ENCODE data around the gene LYSMD2.
A peak's percentile ranks its signal among the peaks of the same experiment; 100 is the strongest.
"Not testable (repeated sequence)": the region's sequence is repeated elsewhere in the genome, so short reads cannot be mapped to it uniquely, and the experiment has no call there.

The LYSMD2 gene, protein sequence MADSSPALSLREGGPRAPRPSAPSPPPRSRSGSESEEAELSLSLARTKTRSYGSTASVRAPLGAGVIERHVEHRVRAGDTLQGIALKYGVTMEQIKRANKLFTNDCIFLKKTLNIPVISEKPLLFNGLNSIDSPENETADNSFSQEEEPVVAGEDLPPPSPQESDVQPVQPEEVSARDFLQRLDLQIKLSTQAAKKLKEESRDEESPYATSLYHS

DNA sequence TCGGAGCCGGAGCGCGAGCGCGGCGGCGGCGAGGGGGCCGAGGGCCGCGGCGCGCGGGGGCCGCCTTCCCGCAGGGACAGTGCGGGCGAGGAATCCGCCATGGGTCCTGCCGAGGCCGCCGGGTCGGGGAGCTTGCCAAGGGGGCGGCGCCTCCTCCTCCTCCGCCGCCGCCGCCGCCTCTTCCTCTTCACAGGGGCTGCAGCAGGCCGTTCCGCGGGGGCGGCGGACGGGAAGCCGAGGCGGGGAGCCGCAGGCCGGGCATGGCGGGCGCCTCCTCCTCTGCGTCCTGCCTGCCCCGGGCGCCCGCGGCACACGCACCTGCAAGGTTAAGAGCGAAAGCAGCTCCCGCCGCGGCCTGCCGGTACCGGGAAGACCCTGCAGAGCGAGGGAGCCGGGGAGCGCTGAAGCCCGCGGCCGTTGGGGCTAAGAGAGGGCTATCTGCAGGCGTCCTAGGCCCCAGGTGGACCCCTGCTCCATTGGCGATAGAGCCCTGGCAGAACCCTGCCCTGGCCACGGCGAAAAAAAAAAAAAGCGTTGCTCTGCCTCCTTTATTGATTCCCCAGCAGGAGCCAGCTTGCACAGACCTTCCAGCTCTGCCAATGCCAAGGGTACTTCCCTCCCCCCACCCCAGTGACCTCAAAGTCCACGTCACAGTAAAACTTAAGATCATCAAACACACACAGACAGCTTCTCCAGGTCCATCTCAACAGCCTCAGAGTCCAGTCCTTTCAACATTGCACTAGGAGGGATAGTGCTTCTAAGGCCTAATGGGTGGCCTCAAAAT is at the start of gene LYSMD2:
Gene LYSMD2 (minus strand): TSS at position 134 of the 784 bp plus-strand sequence. CDS start 33 bp downstream, at position 101.
- DNase-seq = peak; percentile 78

DNA sequence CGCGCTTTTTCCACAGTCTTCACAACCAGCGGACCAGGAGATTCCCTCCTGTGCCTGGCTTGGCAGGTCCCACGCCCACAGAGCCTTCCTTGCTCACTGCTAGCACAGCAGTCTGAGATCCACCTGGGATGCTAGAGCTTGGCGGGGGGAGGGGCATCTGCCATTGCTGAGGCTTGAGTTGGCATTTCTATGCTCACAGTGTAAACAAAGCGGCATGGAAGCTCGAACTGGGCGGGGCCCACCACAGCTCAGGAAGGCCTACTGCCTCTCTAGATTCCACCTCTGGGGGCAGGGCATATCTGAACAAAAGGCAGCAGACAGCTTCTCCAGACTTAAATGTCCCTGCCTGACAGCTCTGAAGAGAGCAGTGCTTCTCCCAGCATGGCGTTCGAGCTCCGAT is 49.7 kb upstream of the LYSMD2 start:
- not testable (repeated sequence) for DNase-seq

DNA sequence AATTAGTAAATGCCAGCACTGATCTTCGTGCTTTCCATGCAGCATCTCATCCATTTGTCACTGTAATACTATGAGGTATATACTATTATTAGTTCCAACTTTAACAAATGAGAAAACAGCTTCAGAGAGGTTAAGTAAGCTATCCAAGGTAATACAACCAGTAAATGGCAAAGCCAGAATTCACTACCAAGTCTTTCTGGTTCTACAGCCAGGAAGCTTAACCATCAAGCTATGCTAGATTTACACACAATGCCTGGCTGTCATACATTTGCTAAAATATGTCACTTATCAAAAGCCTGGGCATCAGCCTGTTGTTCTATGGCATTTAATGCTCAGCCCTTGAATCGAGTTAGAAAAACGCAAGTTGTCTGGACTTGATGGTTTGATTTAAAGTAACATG is 46.5 kb upstream of the LYSMD2 start:
- no peak for DNase-seq

DNA sequence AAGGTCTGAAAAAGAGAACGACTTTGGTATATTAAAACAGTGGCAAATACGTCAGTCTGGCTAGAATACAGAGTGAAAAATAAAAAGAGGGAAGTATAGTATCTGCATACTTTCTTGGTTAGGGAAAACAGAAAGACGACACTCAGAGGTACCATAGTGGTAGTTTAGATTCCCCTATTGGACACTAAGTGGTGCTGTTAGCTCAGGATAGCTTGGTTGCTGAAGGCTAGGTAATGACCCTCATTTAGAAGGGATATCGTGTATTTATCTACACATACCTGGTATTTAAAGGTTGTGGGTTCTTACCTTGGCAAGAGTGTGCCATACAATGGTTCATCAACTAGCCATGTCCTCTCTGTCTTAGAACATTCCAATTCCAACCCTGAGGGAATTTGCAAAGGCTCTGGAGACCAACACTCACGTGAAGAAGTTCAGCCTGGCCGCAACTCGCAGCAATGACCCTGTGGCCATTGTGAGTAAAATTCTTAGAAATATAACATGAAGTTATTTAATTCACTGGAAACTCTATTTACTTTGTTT is 45.0 kb upstream of the LYSMD2 start:
- no peak for DNase-seq

DNA sequence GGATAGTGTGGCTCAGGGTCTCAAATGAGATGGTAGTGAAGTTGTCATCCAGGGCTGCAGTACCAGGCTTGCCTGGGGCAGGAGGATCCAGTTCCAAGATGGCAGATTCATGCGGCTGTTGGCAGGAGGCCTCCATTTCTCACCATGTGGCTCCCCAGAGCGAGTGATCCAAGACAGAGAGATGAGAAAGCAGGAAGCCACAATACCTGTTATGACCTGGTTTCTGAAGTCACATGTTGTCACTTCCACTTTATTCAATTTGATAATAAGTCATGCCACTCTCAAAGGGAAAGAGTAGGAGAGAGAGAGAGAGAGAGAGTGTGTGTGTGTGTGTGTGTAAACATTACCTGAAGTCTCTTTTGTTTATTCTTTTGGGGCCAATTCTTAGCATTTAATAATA is 44.1 kb upstream of the LYSMD2 start:
- DNase-seq = no peak

DNA sequence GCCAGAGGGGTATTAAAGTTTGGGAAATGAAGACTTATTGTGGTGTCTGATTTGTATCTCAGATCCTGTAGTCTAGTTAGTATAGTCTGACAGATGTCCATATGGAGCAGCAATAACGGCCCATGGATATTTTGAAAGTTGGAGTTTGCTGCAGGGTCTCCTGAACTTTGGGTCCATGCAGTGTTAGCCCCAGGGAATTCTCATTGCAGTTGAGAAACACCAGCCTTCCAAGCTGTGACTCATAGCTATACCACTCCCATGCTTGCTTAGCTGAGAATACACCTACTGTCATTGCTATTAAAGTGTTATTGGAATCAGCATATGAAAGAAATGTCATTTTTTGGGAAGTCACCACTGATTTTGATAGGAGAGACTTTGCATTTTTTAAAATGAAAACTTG is 43.2 kb upstream of the LYSMD2 start:
- DNase-seq = no peak

DNA sequence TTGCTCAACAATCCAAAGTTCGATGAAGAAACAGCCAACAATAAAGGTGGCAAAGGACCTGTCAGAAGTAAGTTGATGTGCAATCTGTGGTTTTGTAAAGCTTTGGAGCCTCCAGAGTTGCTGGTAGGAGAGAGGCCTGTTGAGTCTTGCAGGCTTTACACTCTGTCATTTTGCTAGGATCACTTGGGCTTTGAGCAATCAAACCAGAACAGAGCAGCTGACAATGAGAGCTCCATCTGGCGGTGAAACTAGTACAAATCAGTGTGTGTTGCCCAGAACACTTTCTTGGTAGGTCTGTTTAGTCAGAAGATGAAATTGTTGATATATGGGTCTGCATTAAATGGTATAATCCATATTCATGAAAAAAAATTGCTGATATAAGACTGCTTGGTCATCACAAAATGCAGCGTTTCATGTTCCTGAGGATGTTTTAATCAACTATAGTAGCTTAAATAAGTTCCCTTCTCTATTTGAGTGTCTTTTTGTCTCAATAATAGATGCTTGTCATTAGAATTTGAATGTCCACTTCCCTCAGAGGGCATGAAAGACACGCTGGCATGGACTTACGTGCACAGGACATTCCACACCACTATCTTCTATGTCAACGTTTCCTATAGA is 39.6 kb upstream of the LYSMD2 start:
- peak; percentile 39 for DNase-seq

DNA sequence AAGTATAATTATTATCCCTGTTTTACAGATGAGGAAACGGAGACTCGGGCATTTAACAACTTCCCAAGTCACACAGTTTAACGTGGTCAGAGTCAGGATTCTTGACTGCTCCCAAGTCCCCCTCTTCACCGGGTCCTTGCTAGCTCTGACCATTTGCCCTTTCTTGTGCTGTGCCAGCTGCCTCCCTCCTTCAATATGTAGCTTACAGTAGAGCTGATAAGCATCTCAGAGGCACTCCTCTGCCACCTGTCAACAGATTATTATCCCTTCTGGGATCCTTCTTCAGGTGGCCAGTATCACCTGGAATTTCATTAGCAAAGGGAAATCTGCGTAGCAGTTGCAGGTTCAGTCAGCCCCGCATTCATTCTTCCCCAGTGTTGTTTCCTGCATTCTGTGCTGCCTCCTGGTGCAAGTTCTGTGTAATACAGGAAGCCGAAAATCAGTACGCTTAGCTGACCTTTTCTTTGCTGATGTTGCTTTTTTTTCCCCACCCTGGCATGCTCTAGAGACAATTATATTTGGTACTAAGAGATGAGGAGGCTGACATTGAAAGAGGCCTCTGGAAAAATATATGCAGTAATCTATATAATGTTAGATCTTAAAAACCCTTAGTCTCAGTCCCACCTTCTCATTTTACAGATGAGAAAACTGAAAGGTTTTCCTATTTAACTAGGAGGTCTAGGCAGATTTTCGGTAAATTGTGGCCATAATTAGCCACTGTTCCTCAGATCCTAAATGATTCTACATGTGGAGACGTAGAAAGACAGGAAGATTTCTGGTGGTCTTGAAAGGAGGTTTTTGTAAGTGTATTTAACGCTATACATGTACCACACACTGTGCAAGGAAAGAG is 38.7 kb upstream of the LYSMD2 start:
- DNase-seq = peak; percentile 42

DNA sequence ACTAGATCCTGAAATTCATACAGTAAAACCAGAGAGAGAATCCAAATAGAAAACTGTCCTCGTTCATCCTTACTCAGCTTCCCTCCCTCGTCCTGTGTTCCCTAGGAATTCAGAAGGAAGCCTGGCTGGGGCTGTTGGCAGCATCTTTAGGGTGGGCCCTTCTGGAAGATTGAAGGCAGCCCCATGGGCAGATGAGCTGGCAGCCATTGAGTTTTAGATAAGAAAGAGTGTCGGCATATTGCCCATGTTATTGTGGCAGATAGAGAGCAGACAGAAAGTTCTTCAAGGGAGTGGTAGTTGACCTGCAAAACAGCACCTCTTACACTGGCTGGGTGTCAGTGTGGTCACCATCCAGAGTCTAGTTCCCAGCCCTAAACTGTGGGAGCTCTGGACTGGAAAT is 37.5 kb upstream of the LYSMD2 start:
- DNase-seq = no peak

DNA sequence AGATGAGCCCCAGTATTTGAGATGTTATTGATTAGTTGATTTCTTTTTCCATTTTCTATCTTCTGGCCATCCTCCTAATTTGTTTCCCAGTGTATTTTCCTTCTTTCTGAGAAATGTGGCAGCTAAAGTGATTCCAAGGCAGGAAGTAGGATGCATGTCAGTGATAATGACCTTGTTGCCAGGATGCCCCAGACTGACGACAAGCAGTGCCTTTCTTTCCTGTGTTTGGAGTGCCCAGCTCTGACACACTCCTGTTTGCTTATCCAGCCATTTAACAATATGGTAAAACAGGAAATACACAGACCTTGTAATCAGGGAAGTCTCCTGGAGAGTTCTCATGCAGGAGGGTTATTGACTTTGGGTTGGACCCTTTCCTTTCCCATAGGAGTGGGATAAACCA is 34.3 kb upstream of the LYSMD2 start:
- no peak for DNase-seq

DNA sequence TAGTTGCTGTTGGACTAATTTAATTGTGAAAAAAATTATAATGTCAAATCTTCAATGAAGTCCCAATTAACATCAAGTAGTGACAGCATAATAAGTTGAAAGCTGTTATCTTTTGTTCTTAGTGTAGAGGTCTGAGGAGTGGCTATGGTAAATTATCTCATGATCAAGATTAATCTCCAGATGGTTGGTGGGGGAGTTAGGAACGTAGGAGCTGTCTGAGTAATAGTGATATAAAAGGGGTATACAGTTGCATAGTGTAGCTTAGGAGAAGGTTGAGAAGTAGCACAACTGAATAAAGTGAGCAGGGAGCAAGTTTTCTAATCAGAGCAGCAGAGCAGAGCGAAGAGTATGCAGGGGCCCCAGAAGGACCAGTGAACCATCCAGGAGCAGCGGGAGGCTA is 33.4 kb upstream of the LYSMD2 start:
- DNase-seq = no peak

DNA sequence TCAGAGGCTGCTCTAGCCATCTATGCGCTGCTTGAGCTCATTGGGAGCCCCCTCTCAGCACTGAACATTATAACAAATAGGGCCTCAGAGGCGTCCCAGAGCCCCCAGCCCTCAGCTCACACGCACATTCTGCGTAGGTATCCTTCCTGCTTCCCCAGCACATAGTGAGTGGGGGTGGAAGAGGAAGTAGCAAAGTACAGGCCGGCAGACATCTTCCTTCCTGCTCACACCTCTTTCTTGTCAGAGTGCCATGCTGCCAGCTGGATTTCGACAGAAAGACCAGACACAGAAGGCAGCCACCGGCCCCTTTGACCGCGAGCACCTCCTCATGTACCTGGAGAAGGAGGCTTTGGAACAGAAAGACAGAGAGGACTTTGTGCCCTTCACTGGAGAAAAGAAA is 30.6 kb upstream of the LYSMD2 start:
- no peak for DNase-seq

DNA sequence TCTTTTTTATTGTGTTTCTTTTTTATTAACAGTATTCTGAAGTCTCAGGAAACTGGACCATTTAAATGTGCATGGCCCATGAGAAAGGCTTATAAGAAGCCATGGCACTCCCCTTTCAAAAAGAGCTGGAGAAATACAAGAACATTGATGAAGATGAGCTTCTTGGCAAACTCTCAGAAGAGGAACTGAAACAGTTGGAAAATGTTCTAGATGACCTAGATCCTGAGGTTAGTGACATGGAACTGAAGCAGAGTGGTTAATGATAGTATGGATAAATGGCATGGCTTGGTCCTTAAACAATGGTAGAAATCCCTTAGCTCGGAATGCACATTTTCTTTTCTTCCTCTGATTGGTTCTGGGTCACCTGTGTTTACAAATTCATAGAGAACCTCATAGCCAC is 28.9 kb upstream of the LYSMD2 start:
- no peak for DNase-seq

DNA sequence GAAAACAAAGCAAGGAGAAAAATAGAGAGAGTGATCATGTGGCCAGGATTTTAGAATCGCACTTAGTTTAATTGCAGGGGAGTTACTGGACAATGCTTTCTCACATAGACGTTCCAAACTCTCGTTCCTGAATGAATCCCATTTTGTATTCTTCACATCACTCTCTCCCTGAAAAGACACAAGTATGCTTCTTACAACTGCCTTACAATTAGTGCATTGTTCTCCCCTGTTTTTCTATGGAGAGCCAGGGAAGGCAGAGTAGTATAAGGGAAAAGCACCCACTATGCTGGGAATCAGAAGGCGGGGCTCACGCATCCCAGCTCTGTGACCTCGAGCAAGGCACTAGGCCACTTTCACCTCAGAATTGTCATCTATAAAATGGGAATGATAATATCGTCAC is 28.3 kb upstream of the LYSMD2 start:
- no peak for DNase-seq

DNA sequence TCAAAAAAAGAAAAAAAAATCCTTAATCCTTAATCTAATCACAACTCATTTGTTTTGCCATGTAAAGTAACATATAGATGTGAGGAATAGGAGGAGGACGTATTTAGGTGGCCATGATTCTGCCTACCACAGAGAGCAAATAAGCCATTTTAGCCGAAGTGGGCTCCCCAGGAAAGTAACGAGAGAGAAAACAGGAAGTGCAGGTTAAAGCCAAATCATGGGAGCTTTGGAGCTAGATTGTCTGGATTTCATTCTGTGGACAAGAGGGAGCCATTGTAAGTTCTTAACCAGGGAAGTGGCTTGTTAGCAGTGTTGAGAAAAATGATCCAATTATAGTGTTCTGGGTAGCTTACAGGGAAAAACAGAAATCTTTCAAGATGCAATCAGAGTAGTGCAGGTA is 23.4 kb upstream of the LYSMD2 start:
- no peak for DNase-seq

DNA sequence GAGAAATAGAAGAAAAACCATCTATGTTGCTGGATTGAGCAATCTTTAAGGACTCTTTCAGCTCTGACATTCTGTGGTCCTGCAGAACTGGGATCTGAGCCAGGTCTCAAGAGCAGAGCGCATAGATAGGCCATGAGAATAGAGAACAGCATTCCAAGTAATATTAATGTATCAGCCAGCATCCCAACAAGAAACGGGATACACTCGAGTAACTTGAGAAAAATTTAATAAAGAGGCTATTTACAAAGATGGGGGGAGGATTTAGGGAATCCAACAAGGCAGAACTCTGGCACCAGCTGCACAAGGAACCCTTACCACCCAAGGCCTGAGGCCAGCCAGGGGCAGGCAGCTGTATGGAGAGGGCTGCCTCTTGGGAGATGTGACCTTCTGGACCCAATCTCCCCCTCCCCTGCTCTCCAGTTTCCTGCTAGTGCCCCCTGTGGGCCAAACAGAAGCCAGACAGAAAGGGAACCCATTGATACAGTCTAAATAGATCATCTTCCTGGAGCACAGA is 22.2 kb upstream of the LYSMD2 start:
- DNase-seq = no peak

DNA sequence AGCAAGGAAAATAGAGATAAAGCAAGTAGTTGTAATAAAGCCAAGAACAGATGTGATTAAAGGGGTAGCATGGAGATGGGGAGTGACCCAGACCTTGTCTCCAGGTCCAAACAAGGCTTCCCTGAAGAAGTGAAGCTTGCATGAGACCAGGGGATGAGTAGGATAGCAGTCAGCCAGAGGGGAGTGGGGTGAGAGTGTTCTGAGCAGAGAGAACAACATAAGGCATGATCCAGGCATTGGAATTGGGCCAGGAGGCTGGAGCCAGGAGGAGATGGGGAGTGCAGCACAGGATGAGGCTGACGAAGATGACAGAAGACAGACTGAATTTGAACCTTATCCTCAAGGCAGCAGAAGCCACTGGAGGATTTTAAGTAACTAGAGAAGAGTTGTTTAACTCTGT is 21.2 kb upstream of the LYSMD2 start:
- no peak for DNase-seq

DNA sequence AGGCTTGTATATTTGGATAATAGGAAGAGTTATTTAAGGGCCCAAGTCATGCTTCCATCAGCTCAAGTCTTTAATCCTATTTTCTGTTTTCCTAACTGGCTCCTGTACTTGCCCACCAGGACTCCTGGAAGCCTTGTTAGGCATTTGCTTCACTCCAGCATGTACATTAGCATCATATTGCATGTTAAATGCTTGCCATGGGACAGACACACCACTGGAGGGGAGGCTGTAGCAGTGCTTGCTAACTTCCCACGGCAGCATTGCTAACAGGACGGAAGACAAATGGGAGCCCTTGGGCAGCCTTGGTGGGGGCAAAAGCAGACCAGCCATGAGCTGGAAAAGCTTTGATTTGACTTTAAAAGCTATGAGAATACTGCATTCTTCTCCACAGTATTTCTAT is 20.0 kb upstream of the LYSMD2 start:
- no peak for DNase-seq

DNA sequence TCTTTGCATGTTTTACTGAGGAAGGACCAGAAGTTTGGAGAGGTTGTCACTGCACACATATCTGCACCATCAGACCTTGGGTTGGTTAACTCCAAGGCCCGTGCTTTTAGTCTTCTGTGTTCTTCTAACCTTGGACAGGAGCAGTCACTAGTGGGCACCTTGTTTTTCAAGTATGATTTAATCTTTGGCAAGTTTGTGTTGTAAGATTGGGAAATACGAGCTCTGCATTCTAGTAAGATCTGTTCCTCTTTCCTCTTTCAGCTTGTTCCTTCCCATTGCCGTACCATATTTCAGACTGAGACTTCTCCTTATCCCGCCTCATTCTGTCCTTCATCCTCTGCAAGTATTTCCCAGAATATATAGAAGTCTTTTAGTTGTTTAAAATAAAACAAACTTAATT is 19.0 kb upstream of the LYSMD2 start:
- DNase-seq = no peak

DNA sequence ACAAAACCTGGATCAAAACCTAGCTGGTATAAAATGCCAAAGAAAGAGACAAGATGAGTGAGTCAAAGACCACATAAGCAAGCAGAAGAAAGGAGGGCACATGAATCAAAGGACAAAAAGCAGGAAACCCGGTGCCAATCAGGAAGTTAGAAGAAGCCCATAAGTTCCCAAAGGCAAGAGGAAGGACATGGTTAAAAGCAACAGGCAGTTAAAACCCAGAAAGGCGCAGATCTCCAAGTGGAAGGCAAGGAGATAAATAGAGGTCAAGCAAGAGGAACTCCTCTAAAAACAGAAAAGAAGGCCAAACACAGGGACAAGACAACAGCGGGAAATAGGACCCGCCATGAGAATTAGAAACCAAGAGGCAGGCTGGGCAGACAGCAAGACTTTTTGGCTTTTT is 18.3 kb upstream of the LYSMD2 start:
- no peak for DNase-seq

DNA sequence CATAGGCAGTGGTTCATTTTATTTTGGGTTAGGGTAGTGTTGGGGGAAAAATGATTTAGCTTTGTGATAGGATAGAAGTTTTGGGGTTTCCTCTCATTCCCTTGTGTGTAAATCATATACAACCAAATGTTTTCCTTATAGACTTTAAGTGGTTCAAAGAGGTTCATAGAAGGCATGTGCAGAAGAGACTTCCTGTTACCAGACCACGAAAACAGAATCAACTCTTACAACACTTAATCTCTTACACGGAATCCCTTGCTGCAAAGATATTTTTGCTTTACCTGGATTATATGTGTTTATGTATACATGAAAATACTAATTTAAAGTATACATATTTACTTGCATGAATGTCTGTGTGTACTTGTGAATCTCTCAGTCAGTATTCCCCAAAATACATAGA is 16.8 kb upstream of the LYSMD2 start:
- DNase-seq = no peak

DNA sequence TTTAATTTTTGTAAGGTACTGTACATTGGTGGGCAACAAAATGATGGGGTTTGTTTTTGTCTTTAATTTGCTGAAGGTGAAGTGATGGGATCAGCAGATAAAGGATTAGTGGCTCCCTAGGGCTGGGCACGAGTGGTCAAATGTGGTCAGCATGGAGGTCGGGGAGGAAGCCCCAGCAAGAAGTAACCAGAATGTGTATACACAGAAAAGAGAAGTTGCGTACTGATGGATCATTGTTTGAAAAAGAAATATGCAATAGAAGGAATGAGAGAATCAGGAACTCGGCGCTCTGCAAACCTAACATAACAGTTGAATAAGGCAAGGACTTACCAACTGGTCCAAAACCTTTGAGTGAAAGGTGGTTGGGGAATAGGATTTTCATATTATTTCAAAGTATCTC is 15.4 kb upstream of the LYSMD2 start:
- no peak for DNase-seq

Measured in stimulated activated CD4-positive, alpha-beta T cell treated with anti-CD3 and anti-CD28 coated beads, Interleukin-4, amount 100 ng/mL, for 1 hour (primary cell).